GM23338 (cell line): ENCODE measurements around the gene GALNT14. TPM values are rescaled to one million over a fixed set of nuclear protein-coding genes. Genes with fewer than 3 reads are reported as not detected.

Experiments
- ATAC-seq: fragments of 200-7000 bp; cut with Tn5 transposase; 3 replicates; pipeline ENCODE4 v1.9.1; 2020
- DNase-seq: peaks from one replicate; pipeline ENCODE4 v3.0.0-alpha.2; 2015; ENCODE audit warnings: low spot score
- H2AFZ ChIP-seq: fragments of 200-600 bp; sonication (generic); 2 replicates; pipeline ENCODE4 v1.8.0; 2016; ENCODE audit warnings: antibody characterized with exemption, mild to moderate bottlenecking, moderate library complexity
- H3F3A ChIP-seq: fragments of 200-600 bp; sonication (generic); replicated peaks from 2 replicates; pipeline ENCODE4 v1.8.0; 2017; ENCODE audit warnings: antibody characterized with exemption, mixed run types, low read depth
- H3K27ac ChIP-seq: fragments of 200-600 bp; sonication (generic); 2 replicates; pipeline ENCODE4 v1.6.1; 2016; ENCODE audit warnings: low read depth
- H3K27me3 ChIP-seq: fragments of 200-600 bp; sonication (generic); 2 replicates; pipeline ENCODE4 v1.8.0; 2016; ENCODE audit warnings: mild to moderate bottlenecking, mixed run types, moderate library complexity; ENCODE audit not compliant: insufficient read depth
- H3K36me3 ChIP-seq: fragments of 200-600 bp; sonication (generic); 2 replicates; pipeline ENCODE4 v1.8.0; 2016; ENCODE audit warnings: mild to moderate bottlenecking; ENCODE audit not compliant: insufficient read depth
- H3K4me1 ChIP-seq: fragments of 200-600 bp; sonication (generic); 2 replicates; pipeline ENCODE4 v1.8.0; 2016; ENCODE audit warnings: mild to moderate bottlenecking, moderate library complexity; ENCODE audit not compliant: insufficient read depth
- H3K4me2 ChIP-seq: fragments of 200-600 bp; sonication (generic); 2 replicates; pipeline ENCODE4 v1.7.1; 2017; ENCODE audit warnings: mixed run types
- H3K4me3 ChIP-seq: fragments of 200-600 bp; sonication (generic); 2 replicates; pipeline ENCODE4 v1.6.1; 2016; ENCODE audit warnings: mixed run types
- H3K79me2 ChIP-seq: fragments of 200-600 bp; sonication (generic); replicated peaks from 2 replicates; pipeline ENCODE4 v1.8.0; 2017; ENCODE audit warnings: mild to moderate bottlenecking; ENCODE audit not compliant: insufficient read depth
- H3K9me2 ChIP-seq: fragments of 200-600 bp; sonication (generic); 2 replicates; pipeline ENCODE4 v1.8.0; 2017; ENCODE audit not compliant: insufficient read depth
- H4K20me1 ChIP-seq: fragments of 200-600 bp; sonication (generic); replicated peaks from 2 replicates; pipeline ENCODE4 v1.8.0; 2017; ENCODE audit warnings: mild to moderate bottlenecking; ENCODE audit not compliant: insufficient read depth
- H3K27ac Mint-ChIP-seq: 2 replicates; pipeline ENCODE4 v1.8.0; 2020; ENCODE audit warnings: inconsistent platforms, mild to moderate bottlenecking, moderate library complexity, mixed read lengths
- H3K27me3 Mint-ChIP-seq: 3 replicates; pipeline ENCODE4 v1.8.0; 2022; ENCODE audit warnings: low read depth, mild to moderate bottlenecking, moderate library complexity, mixed read lengths, inconsistent platforms; ENCODE audit not compliant: insufficient read depth, poor library complexity
- H3K36me3 Mint-ChIP-seq: 3 replicates; pipeline ENCODE4 v1.8.0; 2021; ENCODE audit warnings: low read depth, mild to moderate bottlenecking, inconsistent platforms, moderate library complexity, mixed read lengths
- H3K4me1 Mint-ChIP-seq: 3 replicates; pipeline ENCODE4 v1.8.0; 2020; ENCODE audit warnings: mild to moderate bottlenecking, inconsistent platforms, mixed read lengths
- H3K4me3 Mint-ChIP-seq: 3 replicates; pipeline ENCODE4 v1.8.0; 2021; ENCODE audit warnings: moderate library complexity, mild to moderate bottlenecking, inconsistent platforms, mixed read lengths
- H3K9me3 Mint-ChIP-seq: 3 replicates; pipeline ENCODE4 v1.8.0; 2020; ENCODE audit warnings: moderate library complexity, mild to moderate bottlenecking, inconsistent platforms, mixed read lengths
- EZH2 ChIP-seq: fragments of 200-600 bp; sonication (generic); IDR thresholded peaks from one replicate; pipeline ENCODE4 v1.8.0; 2017; ENCODE audit warnings: antibody characterized with exemption, mild to moderate bottlenecking, low read depth; ENCODE audit not compliant: unreplicated experiment
- EZH2phosphoT487 ChIP-seq: fragments of 200-600 bp; sonication (generic); IDR thresholded peaks from one replicate; pipeline ENCODE4 v1.8.1; 2018; ENCODE audit warnings: antibody characterized with exemption; ENCODE audit not compliant: unreplicated experiment
- JUNB ChIP-seq: IDR thresholded peaks from one replicate; pipeline ENCODE4 v1.6.1; 2016; ENCODE audit warnings: antibody characterized with exemption; ENCODE audit not compliant: unreplicated experiment
- NANOG ChIP-seq: IDR thresholded peaks from 2 replicates; pipeline ENCODE4 v1.6.1; 2016; ENCODE audit warnings: antibody characterized with exemption, borderline replicate concordance
- ZNF114 ChIP-seq: fragments of 250-450 bp; sonication (Bioruptor Pico); IDR thresholded peaks from 2 replicates; pipeline ENCODE4 v1.5.0; 2020; ENCODE audit warnings: mild to moderate bottlenecking, moderate library complexity
- ZNF331 ChIP-seq: fragments of 250-450 bp; sonication (Bioruptor Pico); IDR thresholded peaks from 2 replicates; pipeline ENCODE4 v1.5.0; 2020; ENCODE audit warnings: low read depth, mild to moderate bottlenecking, moderate library complexity
- polyA plus RNA-seq: library from polyadenylated mRNA; unstranded; fragments of >200 nt; fragmentation: Nextera tagmentation; extraction: Ambion mirVana; gene quantifications from 2 replicates; pipeline ENCODE4 v1.2.1, GENCODE V29; 2016
- total RNA-seq: library from RNA; depleted of rRNA; stranded (reverse); fragments of >200 nt; shearing (Covaris generic); gene quantifications from 2 replicates; pipeline ENCODE4 v1.2.3, GENCODE V29; 2014
- TF ChIP-seq, protein P1 (sequence below): IDR thresholded peaks from one replicate; pipeline ENCODE4 v1.6.1; 2018; ENCODE audit warnings: antibody characterized with exemption; ENCODE audit not compliant: unreplicated experiment
- TF ChIP-seq, protein P2 (sequence below): fragments of 250-450 bp; sonication (Bioruptor Pico); IDR thresholded peaks from 2 replicates; pipeline ENCODE4 v1.5.0; 2020; ENCODE audit warnings: mild to moderate bottlenecking, moderate library complexity

The GALNT14 gene
- total and polyA plus RNA-seq, 2 experiments from 2014 or later, result 5.4 to 7.7 TPM

DNA sequence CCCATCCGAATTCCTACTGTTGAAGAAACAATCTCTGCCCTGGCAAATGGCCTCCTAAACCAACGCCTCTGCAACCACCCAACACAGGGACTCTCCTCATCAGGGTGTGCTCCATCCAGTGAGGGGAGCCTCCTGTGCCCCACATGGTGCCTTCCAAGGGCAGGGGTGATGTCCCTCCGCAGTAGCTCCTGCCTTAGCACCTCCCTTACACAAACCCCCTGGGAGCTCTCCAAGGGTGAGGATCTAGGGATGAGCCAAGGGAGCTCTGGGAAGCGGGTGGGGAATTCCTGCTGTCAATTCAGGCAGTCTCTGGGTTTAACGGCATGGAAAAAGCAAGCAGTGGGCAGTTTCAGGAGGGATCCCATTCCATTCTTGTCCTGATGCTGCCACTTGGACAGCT lies 3.8 kb downstream of the GALNT14 start:
- Histone ChIP-seq H2AFZ (no peak overlapping the region), H3K9me2 (peaks cover 5% of the 10 kb centered on the region; the same call in 1 of the 2 replicates), H3K4me2 (no peak overlapping the region), H3K4me1 (peaks cover 30% of the 10 kb centered on the region), H4K20me1 (no peaks in the 10 kb centered on the region), H3F3A (no peaks in the 10 kb centered on the region), H3K36me3 (no peaks in the 10 kb centered on the region), H3K27ac (no peak overlapping the region), H3K4me3 (no peak overlapping the region), H3K27me3 (peaks cover 45% of the 10 kb centered on the region), H3K79me2 (peaks cover 3% of the 10 kb centered on the region; the same call in 1 of the 2 replicates)
- no peak for ATAC-seq
- TF ChIP-seq NANOG (no peak), JUNB (no peak), EZH2phosphoT487 (no peak), EZH2 (no peak), ZNF114 (CRISPR knock-in tag) (no peak), ZNF331 (no peak)
- TF ChIP-seq, protein P1, sequence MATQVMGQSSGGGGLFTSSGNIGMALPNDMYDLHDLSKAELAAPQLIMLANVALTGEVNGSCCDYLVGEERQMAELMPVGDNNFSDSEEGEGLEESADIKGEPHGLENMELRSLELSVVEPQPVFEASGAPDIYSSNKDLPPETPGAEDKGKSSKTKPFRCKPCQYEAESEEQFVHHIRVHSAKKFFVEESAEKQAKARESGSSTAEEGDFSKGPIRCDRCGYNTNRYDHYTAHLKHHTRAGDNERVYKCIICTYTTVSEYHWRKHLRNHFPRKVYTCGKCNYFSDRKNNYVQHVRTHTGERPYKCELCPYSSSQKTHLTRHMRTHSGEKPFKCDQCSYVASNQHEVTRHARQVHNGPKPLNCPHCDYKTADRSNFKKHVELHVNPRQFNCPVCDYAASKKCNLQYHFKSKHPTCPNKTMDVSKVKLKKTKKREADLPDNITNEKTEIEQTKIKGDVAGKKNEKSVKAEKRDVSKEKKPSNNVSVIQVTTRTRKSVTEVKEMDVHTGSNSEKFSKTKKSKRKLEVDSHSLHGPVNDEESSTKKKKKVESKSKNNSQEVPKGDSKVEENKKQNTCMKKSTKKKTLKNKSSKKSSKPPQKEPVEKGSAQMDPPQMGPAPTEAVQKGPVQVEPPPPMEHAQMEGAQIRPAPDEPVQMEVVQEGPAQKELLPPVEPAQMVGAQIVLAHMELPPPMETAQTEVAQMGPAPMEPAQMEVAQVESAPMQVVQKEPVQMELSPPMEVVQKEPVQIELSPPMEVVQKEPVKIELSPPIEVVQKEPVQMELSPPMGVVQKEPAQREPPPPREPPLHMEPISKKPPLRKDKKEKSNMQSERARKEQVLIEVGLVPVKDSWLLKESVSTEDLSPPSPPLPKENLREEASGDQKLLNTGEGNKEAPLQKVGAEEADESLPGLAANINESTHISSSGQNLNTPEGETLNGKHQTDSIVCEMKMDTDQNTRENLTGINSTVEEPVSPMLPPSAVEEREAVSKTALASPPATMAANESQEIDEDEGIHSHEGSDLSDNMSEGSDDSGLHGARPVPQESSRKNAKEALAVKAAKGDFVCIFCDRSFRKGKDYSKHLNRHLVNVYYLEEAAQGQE, result no peak
- TF ChIP-seq, protein P2, sequence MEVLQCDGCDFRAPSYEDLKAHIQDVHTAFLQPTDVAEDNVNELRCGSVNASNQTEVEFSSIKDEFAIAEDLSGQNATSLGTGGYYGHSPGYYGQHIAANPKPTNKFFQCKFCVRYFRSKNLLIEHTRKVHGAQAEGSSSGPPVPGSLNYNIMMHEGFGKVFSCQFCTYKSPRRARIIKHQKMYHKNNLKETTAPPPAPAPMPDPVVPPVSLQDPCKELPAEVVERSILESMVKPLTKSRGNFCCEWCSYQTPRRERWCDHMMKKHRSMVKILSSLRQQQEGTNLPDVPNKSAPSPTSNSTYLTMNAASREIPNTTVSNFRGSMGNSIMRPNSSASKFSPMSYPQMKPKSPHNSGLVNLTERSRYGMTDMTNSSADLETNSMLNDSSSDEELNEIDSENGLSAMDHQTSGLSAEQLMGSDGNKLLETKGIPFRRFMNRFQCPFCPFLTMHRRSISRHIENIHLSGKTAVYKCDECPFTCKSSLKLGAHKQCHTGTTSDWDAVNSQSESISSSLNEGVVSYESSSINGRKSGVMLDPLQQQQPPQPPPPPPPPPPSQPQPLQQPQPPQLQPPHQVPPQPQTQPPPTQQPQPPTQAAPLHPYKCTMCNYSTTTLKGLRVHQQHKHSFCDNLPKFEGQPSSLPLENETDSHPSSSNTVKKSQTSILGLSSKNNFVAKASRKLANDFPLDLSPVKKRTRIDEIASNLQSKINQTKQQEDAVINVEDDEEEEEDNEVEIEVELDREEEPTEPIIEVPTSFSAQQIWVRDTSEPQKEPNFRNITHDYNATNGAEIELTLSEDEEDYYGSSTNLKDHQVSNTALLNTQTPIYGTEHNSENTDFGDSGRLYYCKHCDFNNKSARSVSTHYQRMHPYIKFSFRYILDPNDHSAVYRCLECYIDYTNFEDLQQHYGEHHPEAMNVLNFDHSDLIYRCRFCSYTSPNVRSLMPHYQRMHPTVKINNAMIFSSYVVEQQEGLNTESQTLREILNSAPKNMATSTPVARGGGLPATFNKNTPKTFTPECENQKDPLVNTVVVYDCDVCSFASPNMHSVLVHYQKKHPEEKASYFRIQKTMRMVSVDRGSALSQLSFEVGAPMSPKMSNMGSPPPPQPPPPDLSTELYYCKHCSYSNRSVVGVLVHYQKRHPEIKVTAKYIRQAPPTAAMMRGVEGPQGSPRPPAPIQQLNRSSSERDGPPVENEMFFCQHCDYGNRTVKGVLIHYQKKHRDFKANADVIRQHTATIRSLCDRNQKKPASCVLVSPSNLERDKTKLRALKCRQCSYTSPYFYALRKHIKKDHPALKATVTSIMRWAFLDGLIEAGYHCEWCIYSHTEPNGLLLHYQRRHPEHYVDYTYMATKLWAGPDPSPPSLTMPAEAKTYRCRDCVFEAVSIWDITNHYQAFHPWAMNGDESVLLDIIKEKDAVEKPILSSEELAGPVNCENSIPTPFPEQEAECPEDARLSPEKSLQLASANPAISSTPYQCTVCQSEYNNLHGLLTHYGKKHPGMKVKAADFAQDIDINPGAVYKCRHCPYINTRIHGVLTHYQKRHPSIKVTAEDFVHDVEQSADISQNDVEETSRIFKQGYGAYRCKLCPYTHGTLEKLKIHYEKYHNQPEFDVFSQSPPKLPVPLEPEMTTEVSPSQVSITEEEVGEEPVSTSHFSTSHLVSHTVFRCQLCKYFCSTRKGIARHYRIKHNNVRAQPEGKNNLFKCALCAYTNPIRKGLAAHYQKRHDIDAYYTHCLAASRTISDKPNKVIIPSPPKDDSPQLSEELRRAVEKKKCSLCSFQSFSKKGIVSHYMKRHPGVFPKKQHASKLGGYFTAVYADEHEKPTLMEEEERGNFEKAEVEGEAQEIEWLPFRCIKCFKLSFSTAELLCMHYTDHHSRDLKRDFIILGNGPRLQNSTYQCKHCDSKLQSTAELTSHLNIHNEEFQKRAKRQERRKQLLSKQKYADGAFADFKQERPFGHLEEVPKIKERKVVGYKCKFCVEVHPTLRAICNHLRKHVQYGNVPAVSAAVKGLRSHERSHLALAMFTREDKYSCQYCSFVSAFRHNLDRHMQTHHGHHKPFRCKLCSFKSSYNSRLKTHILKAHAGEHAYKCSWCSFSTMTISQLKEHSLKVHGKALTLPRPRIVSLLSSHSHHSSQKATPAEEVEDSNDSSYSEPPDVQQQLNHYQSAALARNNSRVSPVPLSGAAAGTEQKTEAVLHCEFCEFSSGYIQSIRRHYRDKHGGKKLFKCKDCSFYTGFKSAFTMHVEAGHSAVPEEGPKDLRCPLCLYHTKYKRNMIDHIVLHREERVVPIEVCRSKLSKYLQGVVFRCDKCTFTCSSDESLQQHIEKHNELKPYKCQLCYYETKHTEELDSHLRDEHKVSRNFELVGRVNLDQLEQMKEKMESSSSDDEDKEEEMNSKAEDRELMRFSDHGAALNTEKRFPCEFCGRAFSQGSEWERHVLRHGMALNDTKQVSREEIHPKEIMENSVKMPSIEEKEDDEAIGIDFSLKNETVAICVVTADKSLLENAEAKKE (CRISPR knock-in tag), result no peak
- Mint-ChIP-seq H3K27ac (no peak overlapping the region), H3K36me3 (no peaks in the 10 kb centered on the region), H3K4me1 (peaks cover 52% of the 10 kb centered on the region), H3K4me3 (no peak overlapping the region), H3K9me3 (no peaks in the 10 kb centered on the region; the same call in 2 of the 3 replicates), H3K27me3 (peaks cover 41% of the 10 kb centered on the region)
- DNase-seq, result no peak
